Measurements from ENCODE around the gene SPATA45. TPM values are rescaled to one million over a fixed set of nuclear protein-coding genes. Genes with fewer than 3 reads are reported as not detected.
"Not testable (repeated sequence)": the region's sequence is repeated elsewhere in the genome, so short reads cannot be mapped to it uniquely, and the experiment has no call there.

Gene SPATA45
- total RNA-seq, 1 experiment from 2014 or later = not detected

DNA sequence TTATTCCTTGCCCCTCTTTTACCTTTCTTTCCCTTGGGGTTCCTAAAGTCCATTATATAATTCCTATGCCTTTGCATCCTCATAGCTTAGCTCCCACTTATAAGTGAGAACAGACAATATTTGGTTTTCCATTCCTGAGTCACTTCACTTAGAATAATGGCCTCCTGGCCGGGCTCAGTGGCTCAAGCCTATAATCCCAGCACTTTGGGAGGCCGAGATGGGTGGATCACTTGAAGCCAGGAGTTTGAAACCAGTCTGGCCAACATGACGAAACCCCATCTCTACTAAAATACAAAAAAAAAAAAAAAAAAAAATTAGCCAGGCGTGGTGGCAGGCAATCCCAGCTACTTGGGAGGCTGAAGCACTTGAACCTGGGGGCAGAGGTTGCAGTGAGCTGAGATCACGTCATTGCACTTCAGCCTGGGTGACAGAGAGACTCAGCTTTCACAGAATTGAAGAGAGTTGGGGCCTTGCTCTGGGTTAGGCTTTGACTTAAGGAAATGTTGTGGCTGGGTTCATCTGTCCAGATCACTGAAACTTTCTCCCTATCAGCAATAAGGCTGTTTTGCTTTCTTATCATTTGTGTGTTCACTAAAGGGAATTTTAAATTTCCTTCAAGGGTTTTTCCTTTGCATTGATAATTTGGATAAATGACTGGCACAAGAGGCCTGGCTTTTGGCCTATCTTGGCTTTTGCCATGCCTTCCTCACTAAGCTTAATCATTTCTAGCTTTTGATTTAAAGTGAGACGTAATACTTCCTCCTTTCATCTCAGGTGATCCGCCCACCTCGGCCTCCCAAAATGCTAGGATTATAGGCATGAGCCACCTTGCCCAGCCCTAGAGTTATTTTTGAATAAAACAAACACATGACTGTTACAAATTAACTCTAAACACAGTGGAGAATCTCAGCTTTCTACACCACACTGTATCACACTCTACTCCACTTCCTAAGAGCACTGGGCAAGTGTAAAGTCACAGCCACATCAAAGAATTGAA is 13.9 kb downstream of the SPATA45 start:
- DNase-seq (ENCODE audit: low read depth) = not testable (repeated sequence)

DNA sequence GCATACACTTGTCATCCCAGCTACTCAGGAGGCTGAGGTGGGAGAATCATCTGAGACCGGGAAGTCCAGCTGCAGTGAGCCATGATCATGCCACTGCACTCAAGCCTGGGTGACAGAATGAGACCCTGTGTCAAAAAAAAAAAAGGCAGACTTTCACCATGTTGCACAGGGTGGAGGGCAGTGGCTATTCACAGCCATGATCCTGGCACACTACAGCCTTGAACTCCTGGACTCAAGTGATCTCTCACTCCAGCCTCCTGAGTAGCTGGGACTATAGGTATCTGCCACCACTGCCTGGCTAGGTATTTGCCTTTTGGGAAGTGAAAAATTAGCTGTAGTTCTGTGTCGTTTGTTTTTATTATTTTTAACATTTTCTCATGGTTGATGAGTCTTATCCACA is 19.1 kb downstream of the SPATA45 start:
- DNase-seq (ENCODE audit: low read depth) = no peak

DNA sequence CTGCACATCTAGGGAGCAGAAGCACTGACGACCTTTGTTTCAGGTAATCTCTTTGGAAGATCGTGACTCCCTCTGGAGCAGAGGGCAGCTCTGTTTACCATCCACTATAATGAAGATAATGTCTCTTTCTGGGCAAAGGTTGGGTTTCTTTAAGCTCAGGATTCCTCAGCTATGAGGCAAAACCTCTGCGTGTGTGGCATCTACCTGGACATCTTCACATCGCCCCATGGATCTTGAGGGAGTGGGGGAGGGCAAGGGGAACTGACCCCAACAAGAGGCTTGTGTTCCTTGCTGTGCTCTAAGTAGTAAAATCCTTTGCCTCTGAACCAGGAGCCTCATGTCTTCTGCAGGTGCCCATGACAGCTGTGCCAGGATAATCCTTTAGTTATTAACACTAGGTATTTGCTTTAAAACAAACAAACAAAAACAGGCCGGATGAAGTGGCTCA is 19.6 kb downstream of the SPATA45 start:
- no peak for DNase-seq (ENCODE audit: low read depth)

DNA sequence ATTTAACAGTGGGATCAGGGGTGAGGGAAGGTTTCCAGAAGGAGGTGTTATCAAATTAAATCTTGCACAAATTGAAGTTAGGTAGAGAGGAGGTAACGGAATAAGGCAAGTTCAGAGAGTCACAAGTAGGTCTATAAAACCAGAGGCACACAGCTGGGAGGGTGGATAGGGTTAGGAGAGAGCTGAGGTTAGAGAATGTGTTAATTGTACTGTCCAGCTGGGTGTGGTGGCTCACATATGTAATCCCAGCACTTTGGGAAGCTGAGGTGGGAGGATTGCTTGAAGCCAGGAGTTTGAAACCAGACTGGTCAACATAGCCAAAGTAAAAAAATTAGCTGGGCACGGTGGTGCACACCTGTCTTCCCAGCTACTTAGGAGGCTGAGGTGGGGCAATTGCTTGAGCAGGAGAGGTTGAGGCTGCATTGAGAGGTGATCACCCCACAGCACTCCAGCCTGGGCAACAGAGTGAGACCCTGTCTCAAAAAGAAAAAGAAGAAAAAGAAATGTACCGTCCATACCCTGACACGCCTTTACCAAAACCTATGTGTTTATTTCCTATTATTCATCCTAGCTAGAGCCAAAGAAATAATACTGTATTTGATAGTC is 20.2 kb downstream of the SPATA45 start:
- DNase-seq (ENCODE audit: low read depth) = no peak

DNA sequence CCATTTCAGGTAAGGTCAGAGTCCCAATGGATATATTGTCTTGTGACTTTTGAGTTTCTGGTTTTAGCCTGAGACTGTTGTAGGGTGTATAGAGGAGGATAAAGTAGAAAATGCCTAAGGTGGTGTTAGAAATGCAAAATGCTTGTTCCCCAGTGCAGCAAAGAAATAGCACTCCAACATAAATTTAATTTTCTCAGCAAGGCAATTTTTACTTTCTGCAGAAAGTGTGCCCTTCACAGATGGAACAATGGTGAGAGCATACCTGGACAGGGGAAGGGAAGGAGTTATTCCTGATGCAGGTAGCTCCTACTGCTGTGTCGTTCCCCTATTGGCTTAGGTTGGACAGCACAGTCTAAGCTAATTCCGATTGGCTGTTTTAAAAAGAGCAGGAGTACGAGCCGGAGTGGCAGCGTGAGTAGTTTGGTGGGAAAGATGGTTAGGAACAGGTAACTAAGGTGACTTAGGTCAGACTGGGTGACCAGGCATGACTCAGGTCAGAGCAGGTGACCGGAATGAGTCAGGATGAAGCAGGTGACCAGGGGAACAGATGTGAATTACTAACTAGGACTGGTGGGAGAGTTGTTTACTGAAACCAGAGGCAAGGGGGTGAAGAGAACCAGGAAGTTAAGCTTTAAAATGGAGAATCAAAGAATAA is 21.5 kb downstream of the SPATA45 start:
- peak; percentile 11 for DNase-seq (ENCODE audit: low read depth)

DNA sequence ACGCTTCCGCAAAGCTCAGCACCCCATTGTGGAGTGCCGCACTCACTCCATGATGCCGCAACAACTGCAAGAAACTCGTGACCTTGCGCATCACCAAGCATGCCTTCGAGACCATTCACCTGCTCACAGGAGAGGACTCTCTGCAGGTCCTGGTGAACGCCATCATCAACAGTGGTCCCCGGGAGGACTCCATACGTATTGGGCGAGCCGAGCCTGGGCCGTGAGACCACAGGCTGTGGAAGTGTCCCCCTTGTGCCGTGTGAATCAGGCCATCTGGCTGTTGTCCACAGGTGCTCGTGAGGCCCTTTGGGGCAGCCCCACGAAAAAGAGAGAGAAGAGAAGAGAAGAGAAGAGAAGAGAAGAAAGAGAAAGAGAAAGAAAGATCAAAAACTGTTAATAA is 23.2 kb downstream of the SPATA45 start:
- no peak for DNase-seq (ENCODE audit: low read depth)

DNA sequence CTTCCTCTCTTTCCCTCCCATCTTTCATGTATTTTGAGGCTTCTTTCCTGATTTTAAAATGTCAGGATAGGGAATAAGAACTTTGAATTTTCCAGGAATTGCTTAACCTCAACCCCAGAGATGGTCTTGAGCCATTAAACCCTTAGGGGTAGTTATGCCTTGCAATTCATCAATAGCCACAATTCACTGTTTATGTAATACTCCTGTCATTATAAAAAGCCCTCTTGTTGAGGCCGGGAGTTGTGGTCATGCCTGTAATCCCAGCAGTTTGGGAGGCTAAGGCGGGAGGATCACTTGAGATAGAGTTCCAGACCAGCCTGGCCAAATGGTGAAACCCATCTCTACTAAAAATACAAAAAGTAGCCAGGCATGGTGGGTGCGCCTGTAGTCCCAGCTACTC is 24.5 kb downstream of the SPATA45 start:
- DNase-seq (ENCODE audit: low read depth) = no peak

DNA sequence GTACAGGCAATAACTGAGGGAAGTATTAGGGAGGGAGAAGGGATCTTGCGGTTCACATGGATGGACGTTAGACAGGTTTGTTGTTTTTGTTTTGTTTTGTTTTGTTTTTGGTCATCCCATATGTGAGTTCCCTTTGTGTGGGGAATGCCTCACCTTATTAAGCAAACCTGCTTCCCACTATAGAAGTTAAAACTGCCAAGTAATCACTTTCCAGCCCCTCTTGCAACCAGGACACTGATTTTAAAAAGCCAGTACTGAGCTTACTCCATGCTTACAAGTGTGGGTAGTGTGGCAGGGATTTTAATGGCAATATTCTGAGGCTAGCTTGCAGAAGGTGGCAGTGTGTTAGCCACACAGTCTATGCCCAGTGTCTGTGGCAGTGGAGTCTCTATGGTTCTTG is 26.5 kb downstream of the SPATA45 start:
- DNase-seq (ENCODE audit: low read depth) = no peak

DNA sequence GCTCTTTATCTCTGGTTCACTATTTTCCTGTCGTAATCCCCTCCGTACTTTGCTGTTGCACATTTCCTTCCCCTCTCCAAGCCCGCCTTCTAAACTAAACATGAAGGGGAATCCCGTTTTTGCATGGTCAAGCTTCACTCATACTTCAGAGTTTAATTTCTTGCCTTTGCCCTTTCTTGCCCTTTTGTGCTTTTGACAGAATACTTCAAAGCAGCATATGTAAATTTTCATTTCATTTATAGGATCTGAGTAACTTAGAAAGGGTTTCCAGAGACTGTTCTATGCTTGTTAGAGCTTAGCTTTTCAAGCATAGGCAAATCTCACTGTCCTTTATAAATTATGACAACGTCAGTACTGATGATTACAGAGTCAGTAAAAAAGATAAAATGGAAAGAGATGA is 27.7 kb downstream of the SPATA45 start:
- no peak for DNase-seq (ENCODE audit: low read depth)

DNA sequence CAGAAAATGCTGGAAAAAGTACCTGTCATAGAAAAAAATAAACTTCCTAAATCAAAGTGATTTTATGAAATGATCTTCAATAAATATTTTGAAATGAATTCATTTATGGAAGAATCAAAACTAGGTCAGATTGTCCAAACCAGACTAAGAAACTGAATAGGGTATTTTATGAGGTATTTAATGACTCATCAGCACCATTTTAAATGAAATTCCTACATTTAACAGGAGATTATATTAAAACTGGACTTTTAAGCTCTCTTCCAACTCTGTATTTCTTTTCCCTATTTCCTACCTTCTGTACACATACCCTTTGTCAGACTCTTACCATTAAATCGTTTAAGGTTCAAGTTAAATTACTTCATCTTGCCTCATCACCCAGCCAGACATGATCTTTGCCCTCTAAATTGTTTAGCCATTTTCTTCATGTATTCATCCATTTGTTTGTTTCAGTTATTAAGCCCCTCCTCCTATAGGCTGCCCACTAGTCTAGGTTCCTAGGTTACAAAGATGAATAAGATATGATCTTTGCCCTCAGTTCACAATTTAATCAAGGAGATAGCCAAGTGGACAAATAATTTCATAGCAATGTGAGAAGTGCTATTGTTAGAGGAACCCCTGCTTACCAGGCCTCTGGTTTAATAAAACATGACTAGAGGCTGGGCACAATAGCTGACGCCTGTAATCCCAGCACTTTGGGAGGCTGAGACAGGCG is 30.7 kb downstream of the SPATA45 start:
- DNase-seq (ENCODE audit: low read depth) = no peak

DNA sequence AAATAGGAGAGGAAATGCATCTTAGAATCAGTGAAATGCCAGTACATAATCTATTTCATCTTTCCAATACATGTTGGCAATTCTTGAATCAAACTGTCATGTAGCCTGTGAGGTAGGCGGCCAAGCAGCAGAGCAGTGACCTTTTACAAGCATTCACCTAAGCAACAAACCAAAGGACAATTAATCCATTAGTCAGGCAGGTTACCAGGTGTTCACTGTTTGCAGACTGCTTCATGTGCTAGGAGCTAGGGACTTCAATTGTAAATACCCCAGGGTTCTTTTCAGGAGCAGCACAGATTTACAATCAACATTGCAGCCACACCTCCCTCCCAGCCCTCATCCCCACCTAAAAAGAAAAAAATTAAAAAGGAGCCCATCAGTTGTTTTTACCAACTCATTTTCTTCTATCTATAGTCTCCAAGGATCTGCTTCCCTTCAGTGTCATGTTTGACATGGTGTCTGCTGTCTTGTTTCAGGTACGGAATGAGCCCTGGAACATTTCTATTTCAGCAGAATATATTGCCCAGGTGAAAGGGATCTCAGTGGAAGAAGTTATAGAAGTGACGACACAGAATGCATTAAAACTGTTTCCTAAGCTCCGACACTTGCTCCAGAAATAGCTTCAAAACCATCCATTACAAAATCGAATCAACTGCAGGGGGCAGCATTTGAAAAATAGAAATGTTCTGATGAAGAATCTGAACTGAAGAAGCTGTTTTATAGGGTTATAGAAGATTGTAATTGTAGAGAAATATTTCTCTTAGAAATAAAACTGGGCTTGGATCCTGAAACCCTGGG is 32.7 kb downstream of the SPATA45 start:
- DNase-seq (ENCODE audit: low read depth) = no peak

DNA sequence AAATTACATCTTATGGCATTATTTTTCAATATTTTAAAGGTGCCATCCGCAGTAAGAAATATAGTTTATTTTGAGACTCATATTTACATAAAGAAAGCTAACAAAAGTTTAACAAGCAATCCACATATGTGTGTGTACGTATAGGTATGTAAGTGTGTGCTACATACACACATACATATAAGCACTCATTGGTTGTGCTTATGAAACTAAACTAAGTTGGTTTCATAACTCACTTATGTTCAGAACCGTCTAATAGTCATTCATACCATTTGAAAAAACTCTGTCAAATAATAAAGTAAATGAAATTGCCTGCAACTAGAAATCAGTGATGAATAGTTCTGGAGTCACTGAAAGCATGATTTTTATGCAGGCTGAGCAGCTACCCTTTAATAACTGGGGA is 41.7 kb downstream of the SPATA45 start:
- no peak for DNase-seq (ENCODE audit: low read depth)

DNA sequence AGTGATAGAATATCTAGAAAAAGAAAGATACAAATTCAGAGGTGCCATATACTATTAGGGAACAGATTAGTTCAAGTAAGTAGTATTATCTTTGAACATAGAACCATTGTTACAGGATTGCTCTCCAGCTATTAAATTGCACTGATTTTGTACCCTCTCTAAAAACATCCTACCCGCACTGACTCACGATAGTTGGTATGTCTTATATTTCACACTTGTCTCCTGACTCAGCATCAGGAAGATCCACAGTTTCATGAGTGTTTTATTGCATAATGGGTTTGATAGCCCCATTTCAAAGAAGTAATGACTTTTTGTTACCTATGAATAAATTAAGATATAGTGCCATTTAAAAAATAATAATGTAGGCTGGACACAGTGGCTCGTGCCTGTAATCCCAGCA is 49.8 kb downstream of the SPATA45 start:
- DNase-seq (ENCODE audit: low read depth) = peak; percentile 58

DNA sequence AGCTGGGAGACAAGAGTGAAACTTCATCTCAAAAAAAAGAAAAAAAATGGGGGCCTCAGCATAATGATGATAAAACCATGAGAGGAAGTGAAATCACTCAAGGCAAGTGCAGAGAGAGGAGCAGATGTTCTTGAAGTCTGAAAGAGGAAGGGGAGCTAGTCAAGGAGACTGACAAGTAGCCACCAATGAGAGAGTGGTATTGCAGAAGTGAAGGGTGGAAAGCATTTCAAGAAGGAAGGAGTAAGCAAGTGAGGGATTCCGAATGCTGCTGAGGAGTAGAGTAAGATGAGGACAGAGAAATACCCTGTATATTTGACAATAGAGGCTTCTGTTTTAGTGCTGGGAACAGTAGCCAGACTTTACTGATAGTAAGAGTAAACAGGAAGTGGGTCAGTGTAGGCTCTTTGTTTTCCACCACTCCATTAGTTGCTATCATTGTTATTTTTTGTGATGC is 52.9 kb downstream of the SPATA45 start:
- DNase-seq (ENCODE audit: low read depth) = no peak

DNA sequence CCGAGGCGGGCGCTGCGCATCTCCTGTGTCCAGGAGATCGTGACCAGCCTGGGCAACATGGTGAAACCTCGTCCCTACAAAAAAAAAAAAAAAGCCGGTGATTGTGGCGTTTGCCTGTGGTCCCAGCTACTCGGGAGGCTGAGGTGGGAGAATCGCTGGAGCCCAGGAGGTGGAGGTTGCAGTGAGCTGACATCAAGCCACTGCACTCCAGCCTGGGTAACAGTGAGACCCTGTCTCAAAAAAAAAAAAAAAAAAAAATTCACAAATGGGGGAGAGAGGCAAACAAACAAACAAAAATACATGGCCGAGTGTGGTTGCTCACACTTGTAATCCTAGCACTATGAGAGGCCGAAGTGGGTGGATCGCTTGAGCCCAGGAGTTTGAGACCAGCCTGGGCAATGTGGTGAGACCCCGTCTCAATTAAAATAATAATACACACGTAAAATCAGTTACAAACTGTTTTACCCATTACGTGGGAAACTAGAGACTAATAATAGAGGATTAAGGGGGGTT is 55.0 kb downstream of the SPATA45 start:
- no peak for DNase-seq (ENCODE audit: low read depth)

DNA sequence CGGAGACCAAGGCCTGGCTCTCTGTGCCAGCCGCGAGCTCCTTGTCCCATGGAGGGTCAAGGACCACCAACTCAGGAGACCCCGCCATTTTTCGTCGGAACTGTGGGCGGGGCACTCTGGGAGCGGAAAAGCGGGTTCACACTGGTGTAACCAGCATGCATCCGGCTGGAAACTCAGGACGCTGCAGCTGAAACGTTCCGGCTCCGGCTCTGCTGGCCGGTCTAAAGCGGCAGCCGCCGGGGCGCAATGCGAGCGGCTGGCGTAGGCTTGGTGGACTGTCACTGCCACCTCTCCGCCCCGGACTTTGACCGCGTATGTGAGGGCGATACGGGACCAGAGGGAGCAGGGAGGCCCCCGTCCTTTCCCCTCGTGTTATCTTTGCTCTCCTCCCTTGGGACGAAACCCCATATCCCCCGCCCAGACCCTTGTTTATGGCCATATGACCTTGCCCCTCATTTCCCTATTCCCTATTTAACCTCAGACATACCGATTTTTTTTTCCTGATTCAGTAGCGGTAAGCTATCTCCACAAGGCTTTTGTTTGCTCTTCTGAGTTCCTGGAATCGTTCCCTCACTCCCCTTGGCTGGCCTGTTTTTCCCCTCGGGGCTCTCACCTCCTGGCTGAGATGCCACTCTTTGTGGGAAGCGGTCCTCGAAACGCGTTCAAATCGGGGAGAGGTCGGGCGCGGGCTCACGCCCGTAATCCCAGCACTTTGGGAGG is 55.6 kb downstream of the SPATA45 start, which contains the start of the genes NSL1 and TATDN3:
TSS of gene NSL1 (minus strand) at position 102 of the 720 bp plus-strand sequence. CDS start at position 88, 14 bp downstream.
TSS of gene TATDN3 (plus strand) at position 219 of the 720 bp plus-strand sequence. CDS start at position 247, 28 bp downstream.
- peak; percentile 87 for DNase-seq (ENCODE audit: low read depth)

DNA sequence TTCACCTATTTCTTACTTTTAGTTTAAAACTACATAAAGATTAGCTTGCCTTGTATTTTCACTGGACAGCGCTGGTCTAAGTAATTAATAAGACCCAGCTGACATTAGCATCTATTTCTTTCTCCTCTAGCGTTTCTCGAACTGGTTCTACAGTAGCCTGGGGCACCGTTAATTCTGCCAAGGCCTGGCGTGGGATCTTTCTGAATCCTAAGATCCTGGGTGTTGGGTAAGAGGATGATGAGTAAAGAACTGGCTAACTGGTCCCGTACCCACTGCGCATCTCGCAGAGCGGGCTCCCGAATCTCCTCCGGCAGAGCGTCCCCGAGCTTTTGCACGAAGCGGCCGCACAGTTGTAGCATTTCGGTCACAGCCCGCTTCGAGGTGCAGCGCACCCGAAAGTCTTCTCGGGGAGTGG is 56.2 kb downstream of the SPATA45 start:
- no peak for DNase-seq (ENCODE audit: low read depth)

DNA sequence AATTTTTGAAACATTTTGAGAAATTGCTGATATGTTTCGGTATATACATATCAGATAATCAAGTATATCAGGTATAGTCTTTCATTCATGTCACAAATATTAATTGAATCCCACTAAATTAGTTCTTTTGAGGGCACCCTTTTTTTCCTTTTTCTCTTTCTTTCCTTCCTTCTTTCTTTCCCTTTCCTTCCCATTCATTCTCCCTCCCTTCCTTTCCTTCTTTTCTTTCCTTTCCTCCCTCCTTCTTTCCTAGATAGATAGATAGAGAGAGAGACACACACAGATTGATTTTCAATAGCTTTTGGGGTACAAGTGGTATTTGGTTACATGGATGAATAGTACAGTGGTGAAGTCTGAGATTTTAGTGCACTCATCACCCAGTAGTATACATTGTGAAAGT is 61.6 kb downstream of the SPATA45 start:
- DNase-seq (ENCODE audit: low read depth) = no peak

DNA sequence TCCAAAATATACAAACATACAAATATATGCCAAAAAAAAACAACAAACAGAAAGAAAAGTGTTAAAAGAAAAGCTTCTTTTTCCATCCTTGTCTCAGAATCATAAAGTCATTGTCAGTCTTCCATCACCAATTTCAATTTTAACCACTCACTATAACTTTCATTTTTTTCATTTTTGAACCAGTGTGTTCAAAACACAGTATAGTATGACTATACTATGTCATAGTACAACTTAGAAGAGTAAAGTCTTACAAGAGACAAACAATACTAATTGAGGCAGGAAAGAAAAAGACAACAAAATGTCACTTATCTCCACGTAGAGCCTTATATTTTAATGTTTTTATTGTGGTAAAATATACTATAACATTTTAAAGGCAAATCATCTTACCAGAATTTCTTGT is 63.5 kb downstream of the SPATA45 start:
- no peak for DNase-seq (ENCODE audit: low read depth)
